Right lobe of liver (tissue), 6 donors: ENCODE results near the gene SMAD4. TPM values are rescaled to one million over a fixed set of nuclear protein-coding genes. Genes with fewer than 3 reads are reported as not detected.
A peak's percentile ranks its signal among the peaks of the same experiment; 100 is the strongest.

Experiments
- ATAC-seq, 4 donors: fragments of 200-7000 bp; cut with Tn5 transposase; one replicate each; pipeline ENCODE4 v1.9.1; 2020; ENCODE audit warnings: mild to moderate bottlenecking in 4 of 4, moderate library complexity in 4 of 4
- DNase-seq, 3 donors: peaks; one replicate each; pipeline ENCODE4 v3.0.0-alpha.2; 2020
- H3K27ac ChIP-seq, 3 donors: fragments of 200-600 bp; one replicate each; pipeline ENCODE4 v1.8.0; 2022
- H3K27me3 ChIP-seq, 2 donors: fragments of 200-600 bp; one replicate each; pipeline ENCODE4 v1.8.0; 2022
- H3K36me3 ChIP-seq, 4 donors: fragments of 200-600 bp; sonication (generic) in 1 of 4; one replicate each; pipeline versions ENCODE4 v1.5.1 to v1.8.0; 2017 to 2022; ENCODE audit warnings: control low read depth in 1 of 4
- H3K4me1 ChIP-seq, 4 donors: fragments of 200-600 bp; sonication (generic) in 1 of 4; one replicate each; pipeline versions ENCODE4 v1.5.1 to v1.8.0; 2017 to 2022; ENCODE audit warnings: control low read depth in 1 of 4
- H3K4me3 ChIP-seq, 3 donors: fragments of 200-600 bp; one replicate each; pipeline ENCODE4 v1.8.0; 2022
- H3K9me3 ChIP-seq, 4 donors: fragments of 200-600 bp; sonication (generic) in 1 of 4; one replicate each; pipeline versions ENCODE4 v1.5.1 to v1.8.0; 2017 to 2022; ENCODE audit warnings: control low read depth in 1 of 4
- CTCF ChIP-seq, 4 donors: fragments of 200-600 bp in 3 of 4; fragments of 450-650 bp in 1 of 4; IDR thresholded peaks; one replicate each; pipeline versions ENCODE4 v1.5.1 to v1.8.0; 2016 to 2022; ENCODE audit warnings: antibody characterized with exemption in 4 of 4, mild to moderate bottlenecking in 2 of 4
- POLR2A ChIP-seq: fragments of 450-650 bp; IDR thresholded peaks from one replicate; pipeline ENCODE4 v1.6.1; 2017; ENCODE audit warnings: antibody characterized with exemption, mild to moderate bottlenecking
- WGBS: methylation state at CpG from one replicate; pipeline ENCODE4 v1.1.6; 2018; ENCODE audit warnings: low coverage, low lambda C conversion rate; ENCODE audit not compliant: insufficient coverage; ENCODE audit errors: missing lambda C conversion rate; 5-methylcytosine and 5-hydroxymethylcytosine counted together
- intact Hi-C, 2 donors: fragments of 100-400 bp; cut with DNase I; formaldehyde crosslinking; loops; one replicate each; pipeline versions ENCODE4 v1.11.2 to v1.14.1; 2022
- total RNA-seq, 6 experiments: library from RNA; depleted of rRNA in 2 of 6; stranded (reverse); fragments of >200 nt in 2 of 6; fragmentation: NEBNext Ultra II Directional in 3 of 6; extraction: Animal tissue kit (Norgen Biotek cat#: 25700) in 3 of 6; gene quantifications; one replicate each; pipeline versions ENCODE4 v1.1.0 to v1.2.4, GENCODE V29; 2016 to 2023
- donor health status: DM: no; HTN: yes; CAD: no.
- donor health status: DM: no; HTN: no; CAD: no.
- donor health status: DM: no; HTN: no; CAD: no.
- donor health status: DM: no; HTN: yes; CAD: no.
- donor health status: DM: no; HTN: yes; CAD: no.

Gene SMAD4
- total RNA-seq, 6 experiments from 2014 or later = 40.8 to 71.9 (median 56.6) TPM

GRCh38 chr18:50986360-50987087, 43.5 kb upstream of the SMAD4 start:
- Histone ChIP-seq H3K9me3 (no peaks in the 10 kb centered on the region), H3K4me3 (no peak overlapping the region), H3K27ac (no peak overlapping the region), H3K4me1 (no peaks in the 10 kb centered on the region), H3K27me3 (no peaks in the 10 kb centered on the region), H3K36me3 (peaks cover 0 to 15% (median 0%) of the 10 kb centered on the region in 4 donors)
- TF ChIP-seq POLR2A (no peak), CTCF (IDR thresholded peaks at IDR 0.05) (no peak)
- DNase-seq (no peak), ATAC-seq (peak in 1 of 4 donors; percentile 35)
- intact Hi-C loops = no loop called here
- 100% methylated on average over 1 of the region's 2 CpGs for WGBS

- H3K36me3 ChIP-seq = peaks cover 0 to 14% (median 0%) of the 10 kb centered on the region in 4 donors
- WGBS = 40% methylated on average over 2 of the region's 2 CpGs
- H3K4me3 ChIP-seq = no peak overlapping the region
- H3K27ac ChIP-seq = no peak overlapping the region
- no peaks in the 10 kb centered on the region for H3K4me1 ChIP-seq
- H3K27me3 ChIP-seq = no peaks in the 10 kb centered on the region
- DNase-seq (no peak), ATAC-seq (no peak)
- TF ChIP-seq CTCF (IDR thresholded peaks at IDR 0.05) = no peak
- no peak for TF ChIP-seq POLR2A
- no peaks in the 10 kb centered on the region for H3K9me3 ChIP-seq
- intact Hi-C loops = no loop called here
These were observed 42.8 kb upstream of the SMAD4 start for GRCh38 chr18:50987261-50987660.

GRCh38 chr18:50989711-50990110, 40.3 kb upstream of the SMAD4 start:
- intact Hi-C loops = no loop called here
- DNase-seq (no peak), ATAC-seq (no peak)
- 86% methylated on average over 3 of the region's 3 CpGs for WGBS
- Histone ChIP-seq H3K36me3 (peaks cover 0 to 6% (median 0%) of the 10 kb centered on the region in 4 donors), H3K27me3 (no peaks in the 10 kb centered on the region), H3K4me1 (no peaks in the 10 kb centered on the region), H3K9me3 (no peaks in the 10 kb centered on the region), H3K4me3 (no peak overlapping the region), H3K27ac (no peak overlapping the region)
- TF ChIP-seq POLR2A (no peak), CTCF (IDR thresholded peaks at IDR 0.05) (no peak)

GRCh38 chr18:50992351-50992762, 37.7 kb upstream of the SMAD4 start:
- no peaks in the 10 kb centered on the region for H3K9me3 ChIP-seq
- no peak overlapping the region for H3K27ac ChIP-seq
- TF ChIP-seq POLR2A (no peak), CTCF (IDR thresholded peaks at IDR 0.05) (no peak)
- H3K4me1 ChIP-seq = no peaks in the 10 kb centered on the region
- DNase-seq = no peak
- no peaks in the 10 kb centered on the region for H3K27me3 ChIP-seq
- H3K36me3 ChIP-seq = no peaks in the 10 kb centered on the region
- 92% methylated on average over 3 of the region's 3 CpGs for WGBS
- intact Hi-C loops = no loop called here
- no peak overlapping the region for H3K4me3 ChIP-seq
- no peak for ATAC-seq
